ENCODE results near the gene SPINK5.

DNA sequence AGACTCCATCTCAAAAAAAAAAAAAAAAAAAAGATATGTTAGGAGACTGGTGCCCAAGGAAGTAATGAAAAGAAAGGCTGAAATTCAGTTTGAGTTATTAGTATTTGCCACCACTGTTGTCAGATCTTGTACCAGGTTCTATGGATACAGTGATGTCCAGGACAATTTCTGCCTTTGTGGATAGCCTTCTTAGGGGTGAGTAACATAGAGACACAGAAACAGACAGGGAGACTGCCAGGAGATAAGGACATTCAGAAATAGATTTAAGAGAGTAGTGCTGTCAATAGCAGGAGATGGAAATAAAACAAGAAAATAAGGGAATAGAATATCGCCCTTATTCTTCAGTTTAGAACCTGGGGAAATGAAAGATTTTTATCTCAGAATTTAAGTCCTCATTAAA lies 98.3 kb downstream of the SPINK5 start:
- TF ChIP-seq CTCF (IDR thresholded peaks at IDR 0.05; ENCODE audit: insufficient read depth, low read length, poor library complexity, severe bottlenecking) (no peak), EZH2phosphoT487 (conservative IDR thresholded peaks at IDR 0.05; ENCODE audit: low read length) (no peak)
